Ramos (cell line): Measurements from ENCODE around the gene EFCAB13.
"Not testable (repeated sequence)": the region's sequence is repeated elsewhere in the genome, so short reads cannot be mapped to it uniquely, and the experiment has no call there.

ENCODE experiments used
- in situ Hi-C: fragments of 300-500 bp; cut with MboI; formaldehyde crosslinking; loops from one replicate; pipeline ENCODE4 v1.14.3; 2022; ENCODE audit warnings: low sequenced_read_pairs; ENCODE audit not compliant: unreplicated experiment

The EFCAB13 gene

GRCh38 chr17:47414612-47415011, 90.9 kb downstream of the EFCAB13 start:
- in situ Hi-C loops: no loop called here

- in situ Hi-C loops: no loop called here
These were observed 99.9 kb downstream of the EFCAB13 start for GRCh38 chr17:47423406-47424295.

GRCh38 chr17:47425233-47425632, 101.5 kb downstream of the EFCAB13 start:
- in situ Hi-C loops: not testable (repeated sequence)

- in situ Hi-C loops: not testable (repeated sequence)
These were observed 102.3 kb downstream of the EFCAB13 start for GRCh38 chr17:47425887-47426635.

- in situ Hi-C loops: no loop called here
These were observed 104.2 kb downstream of the EFCAB13 start for GRCh38 chr17:47427985-47428384.

- in situ Hi-C loops: not testable (repeated sequence)
These were observed 108.5 kb downstream of the EFCAB13 start for GRCh38 chr17:47432240-47432639.

GRCh38 chr17:47465165-47465564, 141.4 kb downstream of the EFCAB13 start:
- in situ Hi-C loops: no loop called here

- in situ Hi-C loops: not testable (repeated sequence)
These were observed 143.2 kb downstream of the EFCAB13 start for GRCh38 chr17:47466976-47467375.

GRCh38 chr17:47470836-47471235, 147.1 kb downstream of the EFCAB13 start:
- in situ Hi-C loops: no loop called here

GRCh38 chr17:47472073-47472472, 148.3 kb downstream of the EFCAB13 start:
- in situ Hi-C loops: not testable (repeated sequence)
